ENCODE data around the gene ANXA2.
"Not testable (repeated sequence)": the region's sequence is repeated elsewhere in the genome, so short reads cannot be mapped to it uniquely, and the experiment has no call there.

Gene ANXA2

DNA sequence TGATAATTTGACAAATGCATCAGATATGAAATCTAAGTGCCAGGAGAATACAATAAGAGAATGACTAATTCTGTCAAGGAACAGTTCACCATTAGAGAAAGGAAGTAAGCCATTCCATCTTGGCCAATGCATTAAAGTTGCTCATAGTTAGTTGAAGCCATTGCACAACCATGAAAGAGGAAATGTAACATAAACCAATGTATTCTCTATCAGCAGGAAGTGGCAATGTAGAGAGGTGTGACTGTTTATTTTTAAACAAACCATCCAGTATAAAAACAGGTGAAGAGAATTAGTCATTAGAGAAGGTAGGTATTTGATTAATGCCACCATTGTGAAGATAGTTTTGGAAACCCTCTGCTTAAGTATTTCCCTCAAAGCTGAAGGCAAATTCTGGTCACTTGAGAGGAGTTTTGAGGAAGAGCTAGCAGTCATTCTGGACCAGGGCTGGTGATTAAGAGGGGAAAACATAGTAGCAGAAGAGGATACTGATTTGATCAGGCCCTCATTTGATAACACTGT, 10.7 kb upstream of the ANXA2 start:
- no peak for DNase-seq

DNA sequence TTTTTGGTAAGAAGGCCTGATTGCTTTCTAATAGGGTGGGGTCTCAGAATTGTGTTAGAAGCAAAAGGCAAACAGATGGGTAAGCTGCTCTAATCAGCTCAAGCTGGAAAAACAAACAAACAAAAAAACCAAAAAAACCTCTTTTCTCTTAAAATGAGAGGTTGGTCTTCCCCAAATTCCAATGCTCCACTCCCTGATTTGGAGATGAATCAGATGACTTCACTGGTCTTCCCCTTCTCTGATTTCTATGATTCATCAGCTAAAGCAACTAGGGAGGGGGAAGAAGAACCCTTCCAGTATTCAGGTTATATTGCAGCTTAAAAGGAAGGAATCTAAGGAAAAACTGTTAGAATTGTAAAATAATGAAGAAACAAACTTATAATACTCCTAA, 9.6 kb upstream of the ANXA2 start:
- DNase-seq: no peak

DNA sequence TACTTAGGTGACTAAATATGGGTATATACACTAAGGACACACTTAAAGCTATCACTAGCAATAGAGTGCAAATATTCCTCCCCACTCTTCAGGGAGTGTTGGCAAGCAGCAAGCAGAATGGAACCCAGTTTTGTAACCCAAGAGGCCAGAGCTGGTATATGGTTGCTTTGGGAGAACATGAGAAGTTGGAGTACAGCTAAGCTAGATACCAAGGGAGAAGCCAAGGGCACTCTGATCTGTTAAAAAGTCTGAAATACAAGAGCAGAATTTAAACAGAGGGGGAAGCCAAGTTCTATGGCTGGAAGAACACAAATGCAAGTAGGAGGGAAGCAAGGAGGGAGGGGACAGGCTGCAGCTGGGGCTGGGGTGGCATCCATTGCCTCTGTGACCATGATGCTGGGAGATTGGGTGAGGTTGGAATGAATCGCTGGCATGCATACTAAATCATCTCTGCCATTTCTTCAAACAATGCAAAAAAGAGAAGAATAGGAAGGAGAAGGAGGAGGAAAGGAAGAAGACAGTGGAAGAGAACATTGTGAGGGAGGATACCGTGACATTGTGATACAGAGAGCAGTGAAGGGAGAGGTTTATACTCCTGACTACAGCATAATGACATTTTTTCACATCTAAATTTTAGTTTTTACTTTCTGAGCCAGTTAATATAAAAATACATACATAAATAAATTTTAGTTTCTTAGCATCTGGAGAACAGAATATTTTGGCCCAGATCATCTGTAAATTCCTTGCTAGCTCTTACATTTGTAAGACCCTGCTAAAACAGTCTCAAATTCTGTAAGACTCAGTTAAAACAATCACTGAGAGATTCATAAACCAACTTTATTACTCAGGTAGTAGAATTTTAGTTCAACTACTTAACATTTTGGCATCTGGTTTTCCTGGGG, 9.0 kb upstream of the ANXA2 start:
- DNase-seq: no peak

DNA sequence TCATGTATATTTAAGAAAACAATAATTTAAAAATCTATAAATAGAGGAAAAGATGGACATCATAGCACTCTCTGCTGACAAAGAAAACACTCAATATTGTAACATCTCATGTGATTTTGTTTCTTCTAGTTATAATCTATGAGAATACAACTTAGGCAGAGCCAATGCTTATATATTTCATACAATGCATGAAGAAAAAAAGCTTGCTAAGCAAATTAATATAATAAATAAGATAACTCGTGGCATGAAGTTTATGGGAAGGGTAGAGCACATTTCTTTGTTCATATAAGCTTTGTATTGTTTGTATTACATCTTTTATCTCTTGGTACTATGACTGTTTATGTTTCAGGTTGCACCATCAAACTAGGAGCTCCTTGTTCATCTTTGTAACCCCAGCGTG, 7.6 kb upstream of the ANXA2 start:
- no peak for DNase-seq

DNA sequence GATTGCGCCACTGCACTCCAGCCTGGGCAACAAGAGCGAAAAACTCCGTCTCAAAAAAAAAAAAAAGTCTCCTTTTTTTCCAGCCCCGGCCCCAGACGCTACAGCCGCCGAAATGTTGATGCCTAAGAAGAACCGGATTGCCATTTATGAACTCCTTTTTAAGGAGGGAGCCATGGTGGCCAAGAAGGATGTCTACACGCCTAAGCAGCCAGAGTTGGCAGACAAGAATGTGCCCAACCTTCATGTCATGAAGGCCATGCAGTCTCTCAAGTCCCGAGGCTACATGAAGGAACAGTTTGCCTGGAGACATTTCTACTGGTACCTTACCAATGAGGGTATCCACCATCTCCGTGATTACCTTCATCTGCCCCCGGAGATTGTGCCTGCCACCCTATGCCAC, 6.6 kb upstream of the ANXA2 start:
- not testable (repeated sequence) for DNase-seq

DNA sequence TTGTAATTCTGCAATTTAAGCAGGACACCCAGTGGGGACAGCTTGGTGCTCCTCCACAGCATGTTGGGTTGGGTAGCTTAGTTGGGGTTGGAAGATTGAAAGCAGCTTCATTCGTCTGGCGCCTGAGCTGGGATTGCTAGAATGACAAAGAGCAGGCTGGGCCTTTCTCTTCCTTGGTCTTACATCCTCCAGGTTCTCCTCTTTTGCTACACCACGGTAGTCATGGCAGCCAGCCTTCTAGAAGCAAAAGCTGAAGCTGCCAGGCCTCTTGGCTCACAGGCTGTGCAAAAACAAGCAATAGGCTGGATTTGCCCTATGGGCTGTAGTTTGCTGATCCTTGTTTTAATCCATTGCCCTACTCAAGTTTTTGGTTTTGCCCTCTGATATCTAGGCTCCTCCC, 3.2 kb upstream of the ANXA2 start:
- no peak for DNase-seq

DNA sequence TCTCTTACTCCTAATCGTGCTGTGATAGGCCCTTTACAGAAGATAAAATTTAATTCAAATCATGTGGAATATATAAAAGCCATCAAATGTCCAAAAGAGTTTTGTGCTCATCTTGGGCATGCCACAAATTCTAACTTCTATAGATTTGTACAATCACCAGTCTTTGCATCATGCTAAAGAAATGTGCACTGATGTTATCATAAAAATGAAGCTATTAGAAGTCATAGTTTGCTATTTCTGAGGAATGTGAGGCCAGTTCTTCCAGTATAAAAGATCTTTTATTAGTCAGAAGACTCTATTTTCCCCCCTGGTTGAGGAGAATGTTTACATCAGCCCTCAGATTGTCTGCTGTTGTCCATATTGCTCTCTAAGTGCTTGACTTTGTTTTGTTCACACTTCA, 2.1 kb upstream of the ANXA2 start:
- no peak for DNase-seq

DNA sequence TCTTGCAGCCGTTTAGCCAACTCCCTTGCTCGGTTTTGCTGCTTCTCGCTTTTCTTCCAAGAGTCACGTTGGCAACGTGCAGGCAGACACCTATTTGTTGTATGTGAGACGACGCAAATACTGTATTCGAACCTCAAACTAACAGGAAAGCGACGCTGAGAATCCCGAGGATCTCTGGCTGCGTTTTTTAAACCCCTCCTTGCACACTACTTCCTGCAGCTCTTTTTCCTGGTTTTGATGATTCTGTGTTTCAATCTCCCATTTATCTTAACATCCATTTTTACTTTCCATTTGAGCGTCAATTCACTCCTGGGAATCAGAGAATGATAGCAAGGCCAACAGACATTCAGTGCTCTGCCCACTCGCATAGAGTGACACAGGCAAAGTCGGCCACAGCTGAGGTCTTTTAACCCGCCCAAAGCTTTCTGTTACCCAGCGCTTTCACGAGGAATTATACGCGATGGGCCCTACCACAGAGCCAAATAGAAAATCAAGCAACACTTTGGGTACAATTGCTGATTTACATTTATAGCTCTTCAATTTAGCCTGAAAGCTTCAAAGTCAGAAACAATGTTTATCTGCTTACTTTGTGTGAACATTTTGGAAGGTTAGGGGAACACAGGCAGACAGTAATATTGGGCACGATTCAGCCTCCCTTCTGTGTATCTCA, 1.6 kb upstream of the ANXA2 start:
- no peak for DNase-seq

DNA sequence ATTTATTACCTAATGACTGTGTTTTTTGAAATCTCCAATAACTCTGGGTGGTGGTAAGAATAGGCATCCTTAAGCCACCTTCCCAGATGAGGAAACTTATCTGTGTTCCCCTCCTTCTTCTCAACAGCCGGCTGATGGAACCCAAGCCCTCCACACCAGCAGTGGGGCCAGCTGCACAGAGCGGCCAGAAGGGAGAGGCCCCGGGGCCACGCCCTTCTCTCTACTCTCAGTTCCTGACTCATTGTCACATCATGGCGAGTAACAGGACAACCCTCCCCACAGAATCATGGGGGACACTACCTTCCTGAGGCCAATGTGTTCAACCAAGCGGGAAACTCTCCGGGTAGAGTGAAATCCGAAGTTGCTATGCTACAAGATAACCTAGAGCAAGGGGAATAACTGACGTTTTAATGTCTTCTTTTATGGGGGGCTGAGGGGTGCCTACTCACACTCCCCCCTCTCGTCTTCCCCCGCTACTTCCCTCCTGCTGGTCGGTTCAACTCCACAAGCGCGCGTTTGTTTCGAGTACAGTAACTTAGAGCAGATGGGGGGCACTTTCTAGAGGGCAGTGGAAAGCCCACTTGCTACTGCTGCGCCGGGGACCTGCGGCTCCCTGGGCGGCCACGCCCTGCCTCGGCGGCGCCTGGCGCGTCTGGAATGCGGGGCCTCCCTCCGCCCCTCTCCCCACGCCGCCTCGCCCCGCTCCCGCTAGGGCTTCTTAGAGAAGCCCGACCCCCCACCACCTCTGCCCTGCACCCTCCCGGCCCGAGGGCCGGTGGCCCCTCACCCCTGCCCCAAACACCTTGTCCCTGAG, 621 bp downstream of the ANXA2 start:
- no peak for DNase-seq

DNA sequence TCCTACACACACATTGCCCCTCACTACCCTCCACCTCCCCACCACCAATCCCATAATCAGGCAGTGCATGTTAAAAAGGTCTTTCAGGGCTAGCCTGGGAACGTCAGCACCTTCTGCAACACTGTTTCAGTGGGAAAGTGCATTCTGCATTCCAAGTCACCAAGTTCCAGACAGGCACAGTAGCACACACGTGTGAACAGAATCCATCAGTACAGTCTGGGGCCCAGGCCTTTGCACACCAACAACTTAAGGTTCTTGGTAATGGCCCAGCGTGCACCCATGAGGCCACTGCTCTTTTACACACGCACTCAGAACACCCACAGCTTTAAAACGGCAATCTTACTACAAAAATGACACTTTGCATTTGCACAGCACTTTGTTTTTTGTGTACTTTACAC, 1.2 kb downstream of the ANXA2 start:
- DNase-seq: no peak

DNA sequence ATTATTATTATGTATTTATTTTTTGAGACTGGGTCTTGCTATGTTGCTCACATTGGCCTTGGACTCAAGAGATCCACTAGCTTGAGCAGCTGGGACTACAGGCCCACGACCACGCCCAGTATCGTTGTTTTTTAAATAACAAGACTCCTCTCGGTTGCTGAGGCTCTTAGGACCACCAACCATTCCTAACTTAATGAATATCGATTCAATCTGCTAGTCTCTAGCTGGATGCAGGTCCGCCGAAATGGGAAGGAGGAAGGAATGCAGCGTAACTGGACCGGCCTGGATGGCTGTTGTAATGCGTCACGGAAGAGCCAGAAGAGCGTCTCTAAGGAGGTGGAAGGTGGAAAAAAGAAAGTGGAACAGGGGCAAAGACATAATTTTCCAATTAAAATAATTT, 1.7 kb downstream of the ANXA2 start:
- DNase-seq: no peak

DNA sequence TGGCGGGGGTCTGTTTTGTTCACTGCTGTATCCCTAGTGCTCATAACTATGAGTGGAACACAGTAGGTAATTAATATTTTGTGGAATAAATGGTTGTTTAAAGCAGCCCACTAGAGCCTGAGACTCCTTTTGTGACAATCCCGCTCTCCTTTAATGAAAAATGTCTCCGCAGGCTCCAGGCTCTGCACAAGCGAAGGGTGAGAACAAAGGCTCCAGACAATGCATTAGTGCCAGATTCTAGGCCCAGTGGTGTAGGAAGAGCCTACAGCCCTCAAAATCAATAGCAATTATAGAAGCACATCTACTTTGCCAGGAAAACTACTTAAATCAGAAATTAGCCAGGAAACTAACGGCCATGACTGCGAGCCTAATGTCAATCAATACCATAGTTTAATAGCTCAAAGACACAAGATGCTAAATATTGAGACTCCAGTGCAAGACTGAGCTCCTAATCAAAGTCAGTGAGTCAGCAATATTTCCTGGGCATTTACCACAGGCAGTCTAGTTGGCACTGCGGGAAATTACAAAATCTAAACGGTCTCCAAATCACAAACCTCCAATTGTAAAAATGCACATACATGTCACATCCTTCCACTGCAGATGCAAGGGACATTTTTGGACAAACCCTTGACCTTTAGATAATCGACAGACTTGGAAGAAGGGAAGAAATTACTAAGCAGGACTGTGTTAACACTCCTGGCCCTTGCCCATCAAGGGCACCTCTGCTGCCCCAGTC, 2.3 kb downstream of the ANXA2 start:
- DNase-seq: peak; percentile 9

DNA sequence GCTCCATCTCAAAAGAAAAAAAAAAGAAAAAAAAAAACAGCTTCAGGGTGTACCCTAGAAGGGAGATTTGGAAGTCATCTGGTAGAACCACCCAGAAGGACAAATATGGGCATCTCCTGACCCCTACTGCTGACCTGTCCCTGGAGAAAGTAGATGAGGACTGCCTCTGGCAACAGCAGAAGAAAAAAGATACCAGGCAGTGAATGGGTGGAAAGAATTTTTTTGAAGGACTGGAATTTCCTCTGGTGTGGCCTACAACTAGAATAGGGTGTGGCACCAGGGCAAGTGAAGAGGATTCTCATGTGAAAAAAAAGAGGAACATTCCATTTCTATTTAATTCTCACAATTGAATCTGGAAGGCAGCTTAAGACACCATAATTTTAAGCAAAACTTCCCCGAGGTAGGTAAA, 3.1 kb downstream of the ANXA2 start:
- DNase-seq: no peak

DNA sequence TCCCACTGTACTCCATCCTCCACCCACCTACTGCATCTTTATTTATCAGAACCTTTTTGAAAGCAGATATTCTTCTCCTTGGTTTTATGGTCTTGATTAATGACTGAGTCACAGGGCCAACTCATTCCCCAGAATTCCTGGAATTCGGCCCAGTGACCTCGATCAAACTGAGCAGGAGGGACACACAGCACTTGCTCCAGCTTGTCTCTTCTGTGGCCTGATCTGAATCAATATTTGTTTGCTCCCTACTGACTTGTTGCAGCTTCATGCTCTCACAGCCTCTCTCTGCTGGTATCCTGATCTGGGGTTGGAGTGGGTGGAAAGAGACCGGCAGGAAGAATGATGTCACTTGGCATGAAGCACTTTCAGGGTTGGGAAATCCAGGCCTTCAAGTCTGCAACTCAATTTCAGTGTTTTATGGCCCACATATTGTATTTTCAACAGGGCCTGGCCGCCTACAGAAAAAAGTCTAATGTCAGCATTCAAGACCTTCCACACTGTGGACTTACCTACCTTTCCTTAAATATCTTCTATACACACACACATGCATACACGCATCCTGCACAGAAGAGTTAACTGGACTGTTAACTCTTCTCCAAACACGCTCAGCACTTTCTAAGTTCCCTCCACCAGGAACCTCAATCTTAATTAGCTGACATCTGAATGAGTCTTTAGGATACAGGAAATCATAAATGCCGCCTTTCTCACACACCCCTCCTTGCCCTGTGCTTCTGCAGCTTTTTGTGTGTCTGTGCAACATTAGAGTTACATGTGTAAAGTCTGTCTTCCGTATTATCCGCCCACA, 4.6 kb downstream of the ANXA2 start:
- DNase-seq: no peak

DNA sequence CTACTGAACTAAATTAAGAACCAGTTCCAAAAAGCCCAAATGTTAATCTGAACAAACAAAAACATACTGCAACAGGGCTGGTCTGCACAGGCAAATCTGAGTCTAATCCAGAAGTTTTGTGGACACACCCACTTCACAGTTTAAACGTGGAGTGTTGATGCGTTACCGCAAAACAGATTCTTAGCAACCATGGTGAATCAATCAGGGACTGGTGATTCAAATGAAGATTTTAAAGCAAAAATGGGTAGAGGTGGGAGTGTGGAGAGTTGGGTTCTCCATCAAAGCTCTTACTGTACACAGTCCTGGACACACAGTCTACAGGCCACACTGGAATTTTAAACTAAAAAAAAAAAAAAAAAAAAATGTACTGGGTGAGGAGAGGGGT, 5.2 kb downstream of the ANXA2 start:
- no peak for DNase-seq

DNA sequence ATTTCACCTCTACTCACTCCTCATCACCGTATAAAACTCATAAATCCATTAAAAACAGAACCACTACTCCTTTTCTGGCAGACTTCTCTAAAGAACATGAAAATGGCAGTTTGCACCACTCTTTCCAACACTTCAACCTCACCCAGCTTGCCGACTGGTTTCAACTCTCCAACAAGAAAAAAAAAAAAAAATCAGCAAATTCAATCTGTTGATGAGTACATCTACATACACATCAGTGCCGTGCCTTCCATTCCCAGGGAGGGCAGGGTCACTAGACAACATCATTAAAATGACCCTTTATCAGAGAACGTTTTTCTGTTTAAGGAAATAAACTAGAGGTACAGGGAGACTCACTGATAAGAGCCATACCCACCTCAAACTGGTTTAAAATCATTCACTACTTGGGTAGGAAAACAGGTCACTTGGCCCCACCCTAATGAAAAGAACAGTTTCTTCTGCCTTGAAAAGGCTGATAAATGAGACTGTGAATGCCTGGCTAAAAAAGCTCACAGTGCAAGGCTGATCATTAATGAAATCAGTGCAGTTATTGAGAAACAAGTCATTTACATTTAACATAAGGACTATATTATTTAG, 6.0 kb downstream of the ANXA2 start:
- no peak for DNase-seq

DNA sequence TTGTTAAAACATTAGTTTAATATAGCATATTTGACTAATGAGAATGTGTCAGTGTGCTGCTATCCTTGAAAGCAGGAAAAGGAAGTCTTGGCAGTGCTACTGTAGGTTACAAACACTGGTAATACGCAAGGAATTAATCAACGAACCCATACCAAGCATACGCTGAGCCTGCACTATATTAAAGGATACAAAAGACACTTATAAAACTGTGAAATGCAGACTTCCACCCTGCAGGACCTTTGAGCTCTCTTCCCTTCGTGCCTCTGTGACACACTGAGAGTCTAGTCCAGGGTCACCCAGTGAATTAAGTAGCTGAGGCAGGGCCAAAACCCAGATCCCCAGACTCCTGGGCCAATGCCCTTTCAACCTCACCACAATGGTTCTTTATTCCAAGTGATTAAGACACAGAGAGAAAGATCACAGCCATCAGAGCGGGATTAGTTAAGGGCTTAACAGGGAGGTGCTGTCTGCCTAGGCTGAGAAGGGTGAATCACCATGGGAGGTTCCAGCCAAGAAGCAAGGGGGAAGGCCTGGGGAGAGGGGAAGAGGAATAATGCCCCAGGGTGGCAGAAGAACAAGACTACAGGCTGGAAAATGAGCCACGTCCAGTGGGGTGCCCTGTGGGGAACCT, 6.8 kb downstream of the ANXA2 start:
- DNase-seq: no peak

DNA sequence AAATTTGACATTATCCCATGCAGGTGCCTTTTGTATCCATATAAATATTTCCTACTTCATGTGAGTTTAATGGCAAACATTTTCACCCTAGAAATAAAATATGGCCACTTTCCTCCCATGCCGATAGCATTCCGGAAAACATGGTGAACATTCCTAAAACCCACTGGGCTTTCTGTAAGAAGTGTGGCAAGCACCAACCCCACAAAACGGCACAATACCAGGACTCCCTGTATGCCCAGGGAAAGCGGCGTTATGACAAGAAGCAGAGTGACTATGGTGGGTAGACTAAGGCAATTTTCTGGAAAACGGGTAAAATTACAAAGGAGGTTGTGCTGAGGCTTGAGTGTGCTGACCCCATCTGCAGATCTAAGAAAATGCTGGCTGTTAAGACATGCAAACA, 7.6 kb downstream of the ANXA2 start:
- DNase-seq: no peak

DNA sequence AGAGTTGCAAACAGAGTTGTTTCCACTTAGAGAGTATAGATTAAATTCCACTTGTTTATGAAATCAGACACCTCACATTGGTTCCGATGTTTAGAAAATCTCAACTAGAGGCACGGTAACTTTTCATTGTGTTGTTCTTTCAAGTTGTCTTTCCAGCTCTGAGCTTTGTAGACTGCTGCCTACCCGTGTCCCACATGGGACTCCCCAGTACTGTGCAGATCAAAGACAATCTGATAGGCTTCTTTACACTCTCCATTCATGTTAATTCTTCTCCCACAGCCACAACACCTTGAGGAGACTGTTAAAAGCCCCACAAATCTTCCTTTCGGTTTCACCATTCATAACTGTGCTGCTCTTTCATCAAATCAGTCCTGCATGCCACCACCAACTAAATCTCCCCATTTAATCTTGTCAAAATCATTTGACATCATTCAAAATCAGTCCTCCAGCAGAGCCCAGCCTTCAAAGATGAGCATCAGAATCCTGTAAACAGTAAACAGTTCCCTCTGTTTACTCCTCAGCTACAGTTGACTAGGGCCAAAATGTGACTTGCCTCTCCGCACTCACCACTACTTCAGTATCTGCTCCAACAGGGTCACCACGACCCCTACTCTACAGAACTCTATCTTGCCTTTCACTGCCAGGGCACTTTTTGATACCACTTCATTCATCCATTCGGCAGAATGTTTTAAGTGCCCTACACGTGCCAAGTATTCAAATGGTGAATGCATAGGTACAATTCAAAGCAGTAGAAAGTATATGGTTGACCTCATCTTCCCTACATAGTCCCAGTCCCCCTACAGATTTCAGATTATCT, 8.3 kb downstream of the ANXA2 start:
- no peak for DNase-seq

DNA sequence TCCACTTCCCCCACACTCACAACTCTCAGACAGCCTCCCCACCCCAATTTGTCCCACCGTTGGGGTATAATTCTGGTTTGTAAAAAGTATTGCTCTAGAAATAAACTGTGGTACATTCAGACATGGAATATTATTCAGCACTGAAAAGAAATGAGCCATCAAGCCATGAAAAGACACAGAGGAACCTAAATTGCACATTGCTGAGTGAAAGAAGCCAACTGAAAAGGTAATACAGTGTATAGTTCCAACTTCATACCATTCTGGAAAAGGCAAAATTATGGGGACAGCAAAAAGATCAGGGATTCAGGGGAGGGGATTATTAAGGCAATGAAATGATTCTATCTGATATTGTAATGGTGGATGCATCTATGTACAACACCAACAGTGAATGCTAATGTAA, 10.5 kb downstream of the ANXA2 start:
- DNase-seq: no peak

Measured in NCI-H2227 treated with DMSO at 0.1 percent for 48 hours (cell line).